Amniotic epithelial cell (primary cell): ENCODE measurements around the gene MAMLD1.

Experiments used
- DNase-seq: peaks from one replicate; pipeline ENCODE4 v3.0.0-alpha.2; 2010; ENCODE audit warnings: low read depth

Gene MAMLD1

DNA sequence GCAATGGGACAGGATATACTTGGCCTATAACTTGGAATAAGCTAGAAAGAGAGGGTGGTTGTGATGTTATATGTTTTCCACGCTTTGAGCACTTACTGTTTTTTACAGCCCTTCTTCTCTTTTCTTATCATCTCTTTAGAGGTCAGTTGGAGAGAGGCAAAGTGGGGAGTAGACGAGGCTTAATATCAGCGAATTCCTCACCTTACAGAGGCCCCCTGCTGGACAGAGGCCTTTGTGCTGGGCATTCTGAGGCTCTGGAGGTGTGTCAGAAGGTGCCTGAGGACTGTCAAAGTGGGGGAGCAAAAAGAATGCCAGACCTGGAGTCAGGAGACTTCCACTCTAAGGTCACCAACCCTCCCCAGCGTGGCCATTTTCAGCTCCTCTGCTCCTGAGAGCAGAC, 42.5 kb downstream of the MAMLD1 start:
- DNase-seq: peak; percentile 3

DNA sequence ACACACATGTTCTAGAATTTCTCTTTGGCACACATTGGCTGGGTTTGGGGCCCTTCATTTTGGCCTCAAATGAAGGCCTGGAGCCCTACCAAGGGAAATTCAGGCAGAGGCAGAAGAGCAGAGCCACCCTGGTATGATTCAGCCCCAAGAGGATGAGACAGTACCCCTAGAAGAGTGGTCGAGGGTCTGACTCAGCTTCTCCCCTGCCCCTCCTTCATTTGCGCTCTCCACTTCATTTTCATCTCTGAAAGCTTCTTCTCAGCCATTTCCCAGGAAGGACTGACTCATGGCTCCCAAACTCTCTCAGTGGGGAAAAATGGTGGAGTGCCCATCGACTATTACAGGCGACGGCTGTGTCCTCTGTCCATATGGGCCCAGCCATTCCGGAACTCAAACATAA, 43.5 kb downstream of the MAMLD1 start:
- no peak for DNase-seq

- DNase-seq: no peak
Observed at GRCh38 chrX:150408007-150408406, 44.9 kb downstream of the MAMLD1 start.

- peak; percentile 59 for DNase-seq
Observed at GRCh38 chrX:150408561-150408960, 45.4 kb downstream of the MAMLD1 start.

- DNase-seq: no peak
Observed at GRCh38 chrX:150409486-150409885, 46.4 kb downstream of the MAMLD1 start.

DNA sequence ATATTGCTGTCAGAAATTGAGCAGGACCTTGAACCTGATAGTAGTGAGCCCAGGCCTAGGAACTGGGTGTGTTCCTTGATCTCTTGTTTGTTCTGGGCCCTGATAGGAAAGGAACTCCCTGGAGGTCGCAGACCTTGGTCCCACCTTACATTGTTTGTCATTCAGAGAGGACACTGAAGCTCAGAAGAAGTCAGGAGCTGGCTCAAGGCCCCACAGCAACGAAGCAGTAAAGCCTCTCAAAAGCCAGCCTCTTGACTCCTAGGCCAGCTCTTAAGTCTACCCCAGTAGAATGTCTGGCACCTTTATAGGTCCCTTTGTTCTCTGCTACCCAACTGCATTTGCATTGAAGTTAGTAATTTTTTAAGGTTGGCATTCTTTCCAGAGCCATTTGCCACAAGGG, 46.8 kb downstream of the MAMLD1 start:
- DNase-seq: no peak

DNA sequence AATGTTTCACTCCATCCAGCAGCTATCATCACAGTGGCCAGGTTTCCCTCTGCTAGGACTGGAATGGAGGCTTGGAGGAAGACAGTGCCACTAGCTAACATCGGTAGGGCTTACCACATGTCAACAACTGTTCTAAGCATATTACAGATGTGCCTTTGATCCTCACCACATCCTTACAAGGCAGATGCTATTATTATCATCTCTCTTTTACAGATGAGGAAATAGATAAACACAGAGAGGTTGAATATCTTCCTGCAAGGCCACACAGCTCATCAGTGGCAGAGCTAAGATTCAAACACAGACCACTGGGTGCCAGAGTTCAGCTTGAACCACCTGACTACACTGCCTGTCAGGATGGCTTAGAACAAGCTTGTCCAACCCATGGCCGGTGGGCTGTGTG, 47.4 kb downstream of the MAMLD1 start:
- no peak for DNase-seq

DNA sequence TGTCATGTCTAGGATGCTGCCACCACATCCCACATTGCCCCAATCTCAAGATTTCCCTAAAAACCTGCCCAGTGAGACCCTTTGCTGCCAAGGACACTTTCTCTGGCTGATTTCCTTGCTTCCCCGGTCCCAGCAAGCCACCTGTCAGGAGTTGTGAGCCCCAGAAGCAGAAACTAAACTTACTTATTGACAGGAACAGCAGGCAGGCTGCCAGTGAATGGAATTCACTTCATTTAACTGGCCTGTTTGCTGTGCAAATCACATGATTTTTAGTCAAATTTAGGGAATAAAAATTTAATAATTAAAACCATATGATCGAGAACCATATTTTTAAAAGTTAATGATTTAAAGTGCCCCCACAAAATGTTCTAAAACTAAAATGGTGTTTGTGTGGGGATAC, 48.5 kb downstream of the MAMLD1 start:
- DNase-seq: no peak

DNA sequence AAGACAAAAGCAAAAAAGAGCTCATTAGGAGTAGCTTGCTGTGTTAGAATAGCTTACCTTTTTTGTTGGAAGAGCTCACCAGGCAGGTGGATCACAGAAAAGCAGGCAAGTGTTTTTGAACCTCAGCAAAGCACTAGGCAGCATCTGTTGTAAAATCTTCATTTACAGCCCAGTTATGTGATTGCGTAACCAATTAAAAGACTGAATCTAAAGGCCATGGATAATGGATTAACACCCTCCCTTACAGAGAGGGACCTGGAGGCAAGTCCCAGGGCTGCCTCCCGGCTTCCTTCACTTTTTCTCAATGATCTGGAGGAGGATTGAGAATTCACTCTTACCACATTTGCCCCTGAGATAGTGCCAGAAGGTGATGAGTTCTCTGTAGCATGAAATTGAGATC, 51.1 kb downstream of the MAMLD1 start:
- no peak for DNase-seq

DNA sequence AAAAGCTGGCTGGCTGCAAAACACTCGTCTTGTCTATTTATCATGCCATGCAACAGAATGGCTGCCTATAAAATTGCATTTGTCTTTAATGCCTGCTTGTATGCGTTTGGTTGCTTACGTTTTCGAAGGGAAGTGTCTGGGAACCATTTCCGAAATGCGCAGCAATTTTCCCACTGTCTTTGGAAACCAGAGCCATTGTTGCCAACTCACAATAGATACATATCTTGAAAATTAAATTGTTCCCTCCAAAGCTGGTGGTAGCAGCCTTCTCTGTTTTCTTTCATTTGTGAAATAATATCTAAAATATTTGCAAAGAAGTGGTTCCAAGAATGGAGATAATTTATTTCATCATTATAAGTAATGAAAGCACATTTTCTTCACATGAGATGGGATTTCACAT, 53.4 kb downstream of the MAMLD1 start:
- DNase-seq: no peak

DNA sequence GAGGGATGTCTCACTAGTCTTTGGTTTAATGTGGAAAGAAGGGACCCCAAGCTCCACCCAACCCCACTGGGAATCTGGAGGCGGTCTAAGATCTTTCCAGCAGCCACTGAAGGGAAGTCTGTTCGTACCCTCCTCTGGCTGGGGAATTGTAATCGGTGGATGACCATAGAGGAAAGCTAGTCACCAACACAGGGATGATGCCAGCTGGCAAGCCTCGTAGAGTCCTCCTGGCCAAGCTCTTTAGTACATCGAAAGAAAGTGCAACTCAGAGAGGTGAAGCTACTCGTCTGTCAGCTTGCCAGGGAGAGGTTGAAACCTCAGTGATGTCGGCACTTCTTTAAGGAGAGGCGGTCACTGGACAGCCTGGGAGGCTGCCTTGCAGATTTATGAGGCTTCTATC, 58.7 kb downstream of the MAMLD1 start:
- DNase-seq: no peak

- DNase-seq: peak; percentile 92
Observed at GRCh38 chrX:150429594-150429993, 66.5 kb downstream of the MAMLD1 start.

- no peak for DNase-seq
Observed at GRCh38 chrX:150436195-150436594, 73.1 kb downstream of the MAMLD1 start.

GRCh38 chrX:150438165-150438564, 75.0 kb downstream of the MAMLD1 start:
- DNase-seq: peak; percentile 48

- no peak for DNase-seq
Observed at GRCh38 chrX:150446151-150446550, 83.0 kb downstream of the MAMLD1 start.

DNA sequence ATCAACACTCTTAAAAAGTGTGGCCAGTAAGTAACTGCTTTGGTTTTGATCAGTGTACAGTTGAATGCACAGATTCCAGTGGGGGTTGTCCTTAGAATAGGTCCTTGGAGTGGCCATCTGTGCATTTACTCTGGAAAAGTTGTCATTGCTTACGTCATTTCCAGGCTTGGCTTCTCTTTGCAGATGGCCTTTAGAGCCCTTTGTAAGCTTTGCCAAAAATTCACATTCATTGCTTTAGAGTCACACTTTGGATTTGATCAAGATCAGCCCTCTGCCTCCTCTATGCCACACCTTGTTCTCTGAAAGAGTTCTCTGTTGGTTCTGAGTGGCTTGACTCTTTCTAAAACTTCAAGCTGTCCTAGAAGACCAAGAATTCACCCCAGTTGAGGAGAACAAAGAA, 83.9 kb downstream of the MAMLD1 start:
- DNase-seq: no peak

- DNase-seq: no peak
Observed at GRCh38 chrX:150449313-150449712, 86.2 kb downstream of the MAMLD1 start.

DNA sequence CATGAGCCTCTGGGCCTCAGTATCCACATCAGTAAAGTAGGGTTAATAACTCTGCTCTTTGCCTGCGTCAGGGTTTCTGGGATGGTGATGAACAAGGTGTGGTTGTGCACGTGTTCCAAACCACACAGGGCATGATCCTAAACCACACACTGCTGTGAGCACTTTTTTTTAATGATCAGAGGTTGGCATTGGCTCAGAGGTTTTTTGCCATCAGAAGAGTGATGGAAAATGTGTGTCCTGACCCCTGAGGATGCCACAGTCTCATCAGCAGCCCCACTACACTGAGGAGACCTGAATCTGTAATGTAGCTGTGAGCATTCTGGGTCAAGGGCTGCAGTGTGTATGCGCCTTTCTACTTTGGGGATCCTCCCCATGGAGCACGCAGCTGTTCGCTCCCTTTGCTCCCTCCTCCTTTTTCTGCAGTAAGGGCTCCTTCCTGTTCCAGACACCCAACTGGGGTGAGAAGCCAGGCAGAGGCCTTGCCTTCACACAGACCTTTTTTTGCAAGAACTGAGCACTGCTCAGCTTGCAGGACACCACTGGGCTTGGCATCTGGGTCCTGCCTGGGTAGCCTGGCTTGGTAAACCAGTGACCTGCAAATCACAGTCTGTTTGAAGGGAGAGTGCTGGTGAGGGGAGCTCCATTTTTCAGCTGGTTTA, 87.5 kb downstream of the MAMLD1 start:
- no peak for DNase-seq

GRCh38 chrX:150451953-150452352, 88.8 kb downstream of the MAMLD1 start:
- DNase-seq: no peak

DNA sequence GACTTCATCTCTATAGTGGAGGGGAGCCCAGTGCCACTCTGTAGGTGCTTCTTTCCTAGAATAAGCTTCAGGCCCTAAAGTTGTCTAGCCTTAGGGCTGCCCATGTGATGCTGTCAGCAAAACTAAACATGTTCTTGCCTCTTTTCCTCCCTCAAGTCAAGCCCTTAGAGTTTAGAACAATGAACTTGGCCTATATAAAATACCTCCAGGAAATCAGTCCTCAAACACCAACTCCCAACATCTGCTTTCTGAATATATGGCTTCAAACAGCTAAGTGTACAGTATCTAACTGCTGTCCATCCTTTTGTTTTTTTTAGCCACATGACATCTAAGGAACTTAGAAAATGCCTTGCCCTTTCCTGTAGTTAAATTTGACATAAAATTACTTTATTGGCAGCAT, 91.0 kb downstream of the MAMLD1 start:
- DNase-seq: no peak

GRCh38 chrX:150454508-150455214, 91.5 kb downstream of the MAMLD1 start:
- no peak for DNase-seq

- DNase-seq: no peak
Observed at GRCh38 chrX:150455215-150455608, 92.1 kb downstream of the MAMLD1 start.

DNA sequence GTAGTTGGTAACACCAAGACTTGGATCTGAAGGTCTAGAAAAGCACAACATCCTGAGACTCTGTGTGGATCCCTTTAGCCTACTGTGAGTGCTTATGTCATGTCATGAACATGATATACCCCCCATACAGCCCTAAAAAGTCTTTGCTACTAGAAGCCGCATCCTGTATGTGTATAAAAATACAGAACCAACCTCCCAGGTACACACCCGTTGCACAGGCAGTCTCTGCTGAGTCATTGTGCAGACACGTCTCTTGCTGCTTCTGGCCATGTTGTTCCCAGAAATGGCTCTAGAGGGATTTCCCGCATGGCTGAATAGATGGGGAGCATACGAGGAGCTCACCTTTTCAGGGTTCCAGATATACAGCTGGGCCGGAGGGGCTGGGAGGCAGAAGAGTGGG, 93.3 kb downstream of the MAMLD1 start:
- peak; percentile 17 for DNase-seq

DNA sequence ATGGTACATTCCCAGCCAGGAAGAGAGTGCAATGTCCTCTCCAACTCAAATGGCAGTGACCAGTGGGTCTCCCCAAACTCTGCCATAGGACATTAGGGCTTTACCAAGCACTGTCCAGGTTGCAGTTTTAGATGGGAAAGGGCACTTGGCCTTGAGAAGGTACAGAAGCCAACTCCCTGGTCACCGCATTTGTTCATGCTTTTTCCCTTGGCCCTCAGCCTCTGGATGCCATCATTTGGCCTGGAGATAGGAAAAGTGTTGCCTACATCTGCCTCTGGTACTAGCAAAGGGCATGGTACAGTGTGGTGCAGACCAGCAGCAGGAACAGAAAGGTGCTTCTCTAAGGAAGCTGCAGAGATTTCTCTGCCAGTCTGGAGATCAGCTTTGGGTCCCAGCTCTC, 93.8 kb downstream of the MAMLD1 start:
- DNase-seq: no peak
